Left renal cortex interstitium (tissue), 4 donors: Measurements from ENCODE around the gene MMP17. TPM values are rescaled to one million over a fixed set of nuclear protein-coding genes. Genes with fewer than 3 reads are reported as not detected.
"Not testable (repeated sequence)": the region's sequence is repeated elsewhere in the genome, so short reads cannot be mapped to it uniquely, and the experiment has no call there.

ENCODE experiments used
- DNase-seq, 4 donors: peaks; one replicate each; pipeline ENCODE4 v3.0.0-alpha.2; 2013; ENCODE audit warnings: low read depth in 4 of 4, low spot score in 2 of 4, missing footprints in 1 of 4
- polyA plus RNA-seq, 4 donors: library from polyadenylated mRNA; unstranded; fragments of 120-200 nt; gene quantifications; one replicate each; pipeline ENCODE4 v1.2.1, GENCODE V29; 2013; ENCODE audit not compliant: insufficient read length in 4 of 4

Gene MMP17
- polyA plus RNA-seq, 4 donors: 1.1 to 1.8 (median 1.3) TPM

DNA sequence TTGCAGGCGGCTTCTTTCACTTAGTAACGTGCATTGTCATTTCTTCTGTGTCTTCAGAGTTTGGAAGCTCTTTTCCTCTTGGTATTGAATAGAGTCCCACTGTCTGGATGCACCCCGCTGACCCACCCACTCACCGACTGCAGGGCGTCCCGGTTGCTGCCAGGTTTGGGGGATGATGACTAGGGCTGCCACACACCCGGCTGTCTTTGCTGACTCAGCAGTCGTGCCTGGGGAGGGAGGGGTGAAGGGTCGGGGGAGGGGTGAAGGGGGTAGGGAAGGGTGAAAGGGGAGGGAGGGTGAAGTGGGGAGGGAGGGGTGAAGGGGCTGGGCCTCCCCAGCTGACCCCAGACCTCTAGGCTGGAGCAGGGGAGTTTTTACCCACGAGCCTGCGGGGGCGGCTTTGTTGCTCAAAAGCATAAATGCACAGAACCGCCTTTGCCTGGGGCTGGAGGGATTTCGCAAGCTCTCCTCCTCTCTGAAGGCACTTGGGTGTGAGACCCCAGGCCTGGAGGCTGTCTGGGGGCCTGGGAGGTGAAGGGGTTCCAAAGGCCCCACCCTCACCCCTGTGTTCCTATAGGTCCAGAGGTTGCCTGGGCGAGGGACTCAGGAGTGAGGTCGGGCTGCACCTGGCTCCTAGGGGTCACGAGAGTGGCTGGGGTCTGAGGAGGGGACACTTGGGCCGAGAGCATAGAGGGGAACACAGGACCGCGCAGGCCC is 35.0 kb downstream of the MMP17 start:
- no peak for DNase-seq

- no peak for DNase-seq
These were observed 35.7 kb downstream of the MMP17 start for GRCh38 chr12:131863711-131864396.

GRCh38 chr12:131864469-131864868 is 36.3 kb downstream of the MMP17 start:
- DNase-seq: no peak

DNA sequence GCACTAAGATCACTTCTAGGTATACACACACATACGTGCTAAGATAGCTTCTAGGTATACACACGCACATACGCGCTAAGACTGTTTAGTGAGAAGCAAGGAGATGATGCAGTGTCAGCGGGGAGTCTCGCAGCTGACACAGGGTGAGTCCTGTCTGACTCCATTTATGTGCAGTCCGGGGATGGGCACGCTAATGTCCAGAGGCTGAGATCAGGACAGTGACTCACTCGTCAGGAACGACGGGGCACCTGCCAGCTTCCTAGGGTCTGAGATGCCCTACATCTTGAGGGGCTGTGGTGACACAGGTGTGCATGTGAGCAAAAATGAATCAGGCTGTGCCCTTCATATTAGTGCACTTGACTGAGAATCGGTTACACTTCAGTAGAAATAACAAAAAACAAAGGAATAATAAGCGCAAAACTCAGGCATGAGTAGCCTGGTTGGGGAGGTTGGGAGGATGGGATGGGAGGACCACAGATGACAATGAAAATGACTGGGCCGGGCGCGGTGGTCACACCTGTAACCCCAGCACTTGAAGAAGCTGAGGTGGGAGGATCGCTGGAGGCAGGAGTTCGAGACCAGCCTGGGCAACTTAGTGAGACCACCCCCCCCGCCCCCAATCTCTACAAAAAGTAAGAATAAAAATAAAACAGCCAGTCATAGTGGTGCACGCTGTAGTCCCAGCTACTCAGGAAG is 37.1 kb downstream of the MMP17 start:
- DNase-seq: no peak

GRCh38 chr12:131867471-131867870 is 39.3 kb downstream of the MMP17 start:
- DNase-seq: no peak

DNA sequence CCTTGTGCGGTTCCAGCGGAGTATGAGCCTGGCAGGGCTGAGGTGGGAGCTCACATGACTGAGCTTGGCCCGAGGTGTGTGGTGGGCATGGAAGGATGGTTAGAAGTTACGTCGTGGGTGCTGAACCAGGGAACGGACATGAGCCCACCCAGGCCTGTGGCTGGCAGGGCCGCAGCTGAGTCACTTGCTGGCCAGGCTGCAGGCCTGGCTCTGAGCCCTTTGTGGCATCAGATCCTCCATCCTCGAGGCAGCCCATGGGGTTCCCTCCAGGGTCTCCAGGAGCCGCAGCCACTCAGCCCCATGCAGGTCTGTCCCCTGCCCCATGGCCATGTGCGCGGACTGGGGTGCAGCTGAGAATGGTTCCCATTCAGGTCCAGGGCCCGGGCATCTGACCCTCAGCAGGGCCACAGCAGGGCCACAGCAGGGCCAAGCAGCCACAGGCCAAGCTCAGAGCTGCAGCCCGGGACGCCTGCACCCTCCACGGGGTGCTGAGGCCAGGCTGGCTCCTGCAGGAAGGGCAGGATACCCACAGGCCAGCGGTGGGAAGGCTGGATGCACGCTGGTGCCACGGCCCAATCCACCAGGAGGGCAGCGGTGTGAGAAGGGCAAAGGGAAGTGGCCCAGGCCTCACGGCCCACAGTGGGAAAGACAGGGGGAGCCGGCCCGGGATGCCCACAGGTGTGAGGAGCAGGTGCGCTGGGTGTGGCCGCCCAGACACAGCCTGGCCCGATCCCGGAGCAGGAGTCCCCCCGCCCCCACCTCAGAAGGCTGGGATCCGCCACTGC is 39.9 kb downstream of the MMP17 start:
- DNase-seq: no peak

- DNase-seq: no peak
These were observed 41.8 kb downstream of the MMP17 start for GRCh38 chr12:131869871-131870418.

- DNase-seq: no peak
These were observed 43.5 kb downstream of the MMP17 start for GRCh38 chr12:131871677-131872076.

DNA sequence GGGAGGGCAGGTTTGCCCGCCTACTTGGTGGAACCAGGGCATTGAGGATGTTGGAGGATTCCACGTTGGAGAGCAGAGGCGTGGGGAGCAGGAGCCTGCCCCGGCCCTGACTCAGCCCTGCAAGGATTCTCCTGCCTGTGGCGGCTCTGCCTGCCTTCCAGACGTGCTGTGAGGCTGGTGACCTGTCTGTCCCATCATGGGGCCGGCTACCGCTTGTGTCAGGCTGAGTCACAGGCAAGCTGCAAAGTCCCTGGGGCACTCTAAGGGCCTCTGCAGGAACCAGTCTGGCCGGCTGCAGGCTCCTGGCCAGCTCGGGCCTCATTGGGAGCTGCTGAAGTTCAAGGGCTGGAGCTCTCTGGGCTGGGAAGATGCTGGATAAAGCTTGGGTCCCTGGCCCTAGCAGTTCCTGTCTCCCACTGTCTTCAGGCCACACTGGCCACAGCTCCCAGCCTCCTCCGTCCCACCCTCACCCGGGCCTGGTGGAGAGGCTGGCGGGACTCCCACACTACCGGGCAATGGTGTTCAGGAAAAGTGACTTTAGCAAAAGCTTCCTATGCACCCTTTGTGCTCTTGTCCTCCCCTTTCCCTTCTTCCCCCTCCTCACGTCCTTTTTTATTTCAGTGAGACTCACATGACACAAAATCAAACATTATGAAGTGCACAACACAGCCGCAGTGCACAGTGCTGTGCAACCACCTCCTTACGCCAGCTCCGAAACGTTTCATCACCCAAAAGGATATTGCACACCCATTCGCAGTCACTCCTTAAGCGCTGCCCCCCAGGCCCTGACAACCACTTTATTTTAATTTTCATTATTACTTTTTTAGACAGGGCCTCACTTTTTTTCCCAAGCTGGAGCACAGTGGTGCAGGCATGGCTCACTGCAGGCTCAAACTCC is 44.2 kb downstream of the MMP17 start:
- DNase-seq: no peak

DNA sequence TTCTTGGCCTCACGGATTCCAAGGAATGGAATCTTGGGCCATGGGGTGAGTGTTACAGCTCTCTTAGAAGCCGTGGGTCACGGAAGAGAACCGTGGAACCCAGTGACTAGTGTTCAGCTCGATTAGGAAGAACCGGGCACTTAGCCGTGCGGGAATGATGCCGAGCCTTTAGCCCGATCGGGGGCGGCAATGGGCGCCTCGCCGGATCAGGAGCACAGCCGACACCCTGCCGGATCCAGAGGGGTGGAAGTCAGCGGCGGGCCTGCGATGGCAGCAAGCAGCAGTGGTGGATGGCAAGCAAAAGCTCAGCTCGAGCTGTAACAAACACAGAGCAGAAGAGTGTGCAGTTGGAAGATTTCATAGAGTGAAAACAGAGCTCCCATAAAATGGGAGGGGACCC is 45.1 kb downstream of the MMP17 start:
- no peak for DNase-seq

- DNase-seq: not testable (repeated sequence)
These were observed 46.8 kb downstream of the MMP17 start for GRCh38 chr12:131874972-131875371.

DNA sequence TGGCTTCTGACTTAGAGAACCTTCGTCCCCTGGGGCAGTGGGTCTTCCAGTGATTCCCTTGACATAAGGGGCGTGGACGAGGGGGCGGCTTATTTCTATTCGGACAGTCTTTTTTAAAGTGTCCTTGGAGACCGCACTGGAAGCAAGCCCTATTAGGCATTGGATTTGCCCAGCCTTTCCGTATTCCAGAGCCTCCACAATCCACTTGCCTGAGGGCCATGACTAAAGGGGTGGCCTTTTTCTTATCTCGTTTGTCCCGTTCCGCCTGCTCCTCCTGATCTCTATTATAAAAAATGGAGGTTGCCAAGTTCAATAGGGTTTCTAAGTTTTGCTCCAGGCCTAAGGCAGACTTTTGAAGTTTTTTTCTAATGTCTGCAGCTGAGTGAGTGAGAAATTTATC is 49.0 kb downstream of the MMP17 start:
- not testable (repeated sequence) for DNase-seq

DNA sequence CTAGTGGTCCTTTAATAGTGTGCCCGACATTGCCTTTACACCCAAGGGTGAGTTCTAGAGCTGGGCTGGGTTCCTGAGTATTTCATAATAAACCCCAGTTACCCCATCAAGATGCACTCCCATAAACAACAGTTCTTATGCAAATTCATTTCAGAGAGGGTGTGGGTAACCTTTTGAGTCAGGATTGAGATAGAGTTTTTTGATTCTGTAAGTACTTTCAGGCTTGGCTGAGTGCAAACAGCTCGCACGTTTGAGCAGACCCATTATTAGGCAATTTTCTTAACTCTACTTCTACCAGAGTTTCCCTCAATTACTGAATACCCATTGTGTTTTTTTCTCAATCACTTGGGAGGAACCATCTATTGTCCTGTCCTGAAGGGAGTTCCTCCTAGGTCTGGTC is 50.2 kb downstream of the MMP17 start:
- not testable (repeated sequence) for DNase-seq

GRCh38 chr12:131882804-131883520 is 54.8 kb downstream of the MMP17 start:
- DNase-seq: no peak

GRCh38 chr12:131883521-131883900 is 55.3 kb downstream of the MMP17 start:
- no peak for DNase-seq

GRCh38 chr12:131885076-131885475 is 56.9 kb downstream of the MMP17 start:
- DNase-seq: not testable (repeated sequence)

DNA sequence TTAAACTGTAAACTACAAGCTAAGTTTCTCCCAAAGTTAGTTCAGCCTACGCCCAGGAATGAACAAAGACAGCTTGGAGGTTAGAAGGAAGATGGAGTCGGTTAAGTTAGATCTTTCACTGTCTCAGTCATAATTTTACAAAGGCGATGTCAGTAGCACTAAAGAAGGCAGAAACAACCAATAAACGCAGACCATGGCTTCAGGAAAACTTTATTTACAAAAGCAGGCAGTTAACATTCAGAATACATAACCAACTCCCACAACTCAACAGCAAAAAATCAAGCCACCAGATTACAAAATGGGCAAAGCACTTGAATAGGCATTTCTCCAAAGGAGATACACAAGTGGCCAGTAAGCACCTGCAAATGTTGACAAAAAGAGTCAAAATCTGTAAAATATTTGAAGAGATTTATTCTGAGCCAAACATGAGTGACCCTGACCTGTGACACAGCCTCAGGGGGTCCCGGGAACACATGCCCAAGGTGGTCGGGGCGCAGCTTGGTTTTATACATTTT is 57.4 kb downstream of the MMP17 start:
- no peak for DNase-seq

DNA sequence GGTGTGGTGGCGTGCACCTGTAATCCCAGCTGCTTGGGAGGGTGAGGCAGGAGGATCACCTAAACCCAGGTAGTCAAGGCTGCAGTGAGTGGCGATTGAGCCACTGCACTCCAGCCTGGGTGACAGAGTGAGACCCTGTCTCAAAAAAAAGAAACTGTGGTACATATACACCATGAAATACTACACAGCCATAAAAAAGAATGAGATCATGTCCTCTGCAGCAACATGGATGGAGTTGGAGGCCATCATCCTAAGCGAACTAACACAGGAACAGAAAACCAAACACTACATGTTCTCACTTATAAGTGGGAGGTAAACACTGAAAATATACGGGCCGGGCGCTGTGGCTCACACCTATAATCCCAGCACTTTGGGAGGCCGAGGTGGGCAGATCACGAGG is 63.5 kb downstream of the MMP17 start:
- DNase-seq: not testable (repeated sequence)
